ENCODE data around the gene TAB2.
A peak's percentile ranks its signal among the peaks of the same experiment; 100 is the strongest.

The TAB2 gene

DNA sequence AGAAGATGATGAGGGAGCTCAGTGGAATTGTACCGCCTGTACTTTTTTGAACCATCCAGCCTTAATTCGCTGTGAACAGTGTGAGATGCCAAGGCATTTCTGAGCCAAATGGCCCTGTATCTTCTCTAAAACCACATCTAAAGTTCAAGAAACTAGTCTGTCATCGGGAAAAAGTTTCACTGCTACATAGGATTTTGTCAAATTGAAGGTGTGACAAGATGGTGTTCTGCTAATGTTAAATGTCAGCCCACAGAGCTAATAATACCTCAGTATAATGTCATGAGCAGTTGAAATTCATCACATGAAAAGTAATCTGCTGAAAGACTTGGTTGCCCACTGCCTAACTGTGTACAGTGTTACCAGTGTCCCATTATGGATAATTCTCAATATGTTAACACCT is 92.1 kb downstream of the TAB2 start:
- no peak for DNase-seq (ENCODE audit: low read depth in 1 of 2, low spot score in 1 of 2)

DNA sequence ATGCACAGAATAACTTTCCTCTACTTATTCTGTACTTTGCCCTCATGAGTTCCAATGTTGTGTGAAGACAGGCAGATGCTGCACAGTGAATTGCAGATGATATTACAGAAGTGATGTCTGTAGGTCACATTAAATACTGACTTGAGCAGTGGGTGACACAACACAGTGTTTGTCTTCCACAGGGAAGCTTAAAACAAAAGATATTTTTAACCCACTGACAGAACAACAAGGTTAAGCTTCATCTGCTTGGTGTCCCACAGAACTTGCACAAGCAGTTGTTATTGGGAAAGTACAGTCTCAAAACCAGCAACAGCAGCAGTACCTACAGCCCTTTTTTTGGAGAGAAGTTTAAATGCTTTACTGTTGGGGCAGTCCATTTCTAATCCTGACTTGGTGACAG is 93.0 kb downstream of the TAB2 start:
- DNase-seq (ENCODE audit: low read depth in 1 of 2, low spot score in 1 of 2) = no peak

DNA sequence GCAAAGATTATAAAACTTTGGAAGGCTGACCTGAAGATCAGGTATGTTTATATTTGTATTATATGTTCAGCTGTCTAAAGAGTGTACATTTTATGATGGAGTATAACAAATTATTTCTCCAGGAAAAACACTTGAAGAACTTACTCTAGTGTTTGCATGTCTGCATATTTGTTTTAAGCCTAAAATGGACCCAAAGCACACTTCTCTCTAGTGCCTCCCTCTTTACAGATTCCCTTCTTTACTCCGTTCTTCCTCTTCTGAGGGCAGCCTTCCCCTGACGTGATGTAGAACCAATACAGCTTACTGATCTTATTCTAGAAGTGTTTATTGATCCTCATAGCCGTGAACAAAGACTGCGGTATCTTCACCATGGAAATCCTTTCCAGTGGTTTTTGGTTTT is 96.5 kb downstream of the TAB2 start:
- no peak for DNase-seq (ENCODE audit: low read depth in 1 of 2, low spot score in 1 of 2)

DNA sequence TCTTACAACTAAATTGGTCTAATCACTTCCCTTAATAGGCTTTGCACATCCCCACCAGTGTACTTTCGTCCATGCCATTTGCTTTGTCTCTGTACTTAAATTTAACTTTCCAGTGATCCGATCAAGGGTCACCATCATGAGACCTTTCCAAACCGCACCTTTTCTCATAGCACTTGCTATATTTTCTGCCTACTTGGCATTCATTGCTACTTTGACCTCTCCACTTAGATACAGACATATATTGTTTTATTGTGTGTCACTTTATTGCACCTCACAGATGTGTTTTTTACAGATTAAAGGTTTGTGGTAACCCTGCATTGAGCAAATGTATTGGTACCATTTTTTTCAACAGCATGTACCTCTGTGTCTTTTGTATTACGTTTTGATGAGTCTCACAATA is 97.3 kb downstream of the TAB2 start:
- no peak for DNase-seq (ENCODE audit: low read depth in 1 of 2, low spot score in 1 of 2)

DNA sequence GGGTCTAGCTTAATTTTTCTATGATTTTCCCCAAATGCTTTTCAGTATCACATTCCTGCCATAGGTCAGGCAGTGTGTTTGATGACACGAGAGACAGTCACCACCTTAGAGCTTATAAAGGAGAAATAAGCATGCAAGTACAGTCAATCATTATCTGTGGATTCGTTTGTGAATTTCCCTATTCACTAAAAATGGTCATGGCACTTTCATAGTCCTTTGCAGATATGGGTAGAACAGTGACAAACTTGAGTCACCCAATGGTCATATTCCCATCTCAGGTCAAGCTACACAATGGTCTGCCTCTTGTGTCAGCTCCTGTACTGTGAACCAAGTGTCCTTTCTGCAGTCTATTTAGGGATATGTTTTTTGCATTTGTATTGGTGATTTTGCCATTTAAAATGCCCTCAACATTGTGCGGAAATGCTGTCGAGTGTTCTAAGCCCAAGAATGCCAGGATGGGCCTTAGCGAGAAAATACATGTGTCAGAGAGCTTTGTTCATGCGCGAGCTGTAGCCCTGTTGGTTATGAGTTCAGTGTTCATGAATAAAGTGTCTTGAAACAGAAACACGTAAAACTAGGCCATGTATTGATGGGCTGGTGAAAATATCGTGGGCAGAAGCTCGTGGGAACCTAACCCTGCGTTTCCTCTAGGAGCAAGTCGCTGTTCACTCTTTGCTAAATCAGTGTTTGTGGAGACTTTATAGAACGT is 102.3 kb downstream of the TAB2 start:
- no peak for DNase-seq (ENCODE audit: low read depth in 1 of 2, low spot score in 1 of 2)

DNA sequence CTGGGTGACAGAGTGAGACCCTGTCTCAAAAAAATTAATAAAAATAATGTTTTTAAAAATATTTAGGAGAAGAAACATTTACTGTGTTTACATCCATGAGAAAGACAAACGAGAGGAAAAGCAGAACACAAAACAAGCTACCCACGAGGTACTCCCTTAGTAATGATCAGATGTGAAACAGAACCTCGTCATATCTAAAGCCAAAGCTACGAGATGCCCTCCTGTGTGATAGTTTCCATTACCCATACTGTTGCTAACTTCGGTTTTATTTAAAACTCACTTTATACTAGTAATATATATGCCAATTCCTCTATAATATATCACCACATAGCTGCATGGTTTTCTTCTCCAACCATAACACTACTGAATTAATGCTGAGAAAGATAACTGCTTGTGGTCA is 103.6 kb downstream of the TAB2 start:
- DNase-seq (ENCODE audit: low read depth in 1 of 2, low spot score in 1 of 2) = no peak

DNA sequence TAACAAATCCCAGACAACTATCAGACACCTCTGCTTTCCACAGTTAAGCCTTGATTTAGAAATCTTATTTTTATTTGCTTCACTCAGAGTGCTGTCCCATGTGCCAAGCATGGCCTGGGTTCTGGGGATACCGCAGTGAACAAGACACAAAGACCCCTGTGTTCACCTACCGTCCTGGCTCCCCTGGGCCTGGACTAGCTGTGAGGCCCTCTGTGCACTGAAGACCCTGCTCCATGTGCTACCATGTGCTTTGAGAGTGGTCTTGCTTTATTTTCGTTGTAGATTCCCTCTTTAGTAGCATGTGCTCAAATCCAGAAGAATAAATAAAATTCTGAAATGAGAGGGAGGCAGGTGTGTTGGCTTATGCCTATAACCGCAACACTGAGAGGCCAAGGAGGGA is 105.1 kb downstream of the TAB2 start:
- DNase-seq (ENCODE audit: low read depth in 1 of 2, low spot score in 1 of 2) = no peak

DNA sequence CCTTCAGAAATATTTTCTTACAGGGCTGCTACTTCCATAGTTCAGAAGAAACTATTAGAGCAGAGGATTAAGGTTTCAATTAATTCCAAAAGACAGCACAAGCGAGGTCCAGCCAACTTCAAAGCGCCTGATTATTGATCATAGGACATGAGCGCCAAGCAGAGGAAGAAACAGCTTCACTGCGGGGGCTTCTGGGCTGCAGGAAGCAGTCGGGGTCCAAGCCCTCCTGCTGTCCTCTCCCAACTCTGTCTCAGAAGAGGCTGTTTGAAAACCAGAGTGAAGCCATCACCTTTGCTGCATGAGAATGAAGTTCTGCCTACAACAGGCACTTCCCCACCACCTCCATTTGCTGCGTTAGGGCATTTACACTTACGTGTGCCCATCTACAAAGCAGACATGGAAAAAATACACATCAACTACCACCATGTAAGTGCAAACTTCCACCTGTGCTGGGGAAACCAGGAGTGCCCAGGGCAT is 106.5 kb downstream of the TAB2 start:
- DNase-seq (ENCODE audit: low read depth in 1 of 2, low spot score in 1 of 2) = no peak

DNA sequence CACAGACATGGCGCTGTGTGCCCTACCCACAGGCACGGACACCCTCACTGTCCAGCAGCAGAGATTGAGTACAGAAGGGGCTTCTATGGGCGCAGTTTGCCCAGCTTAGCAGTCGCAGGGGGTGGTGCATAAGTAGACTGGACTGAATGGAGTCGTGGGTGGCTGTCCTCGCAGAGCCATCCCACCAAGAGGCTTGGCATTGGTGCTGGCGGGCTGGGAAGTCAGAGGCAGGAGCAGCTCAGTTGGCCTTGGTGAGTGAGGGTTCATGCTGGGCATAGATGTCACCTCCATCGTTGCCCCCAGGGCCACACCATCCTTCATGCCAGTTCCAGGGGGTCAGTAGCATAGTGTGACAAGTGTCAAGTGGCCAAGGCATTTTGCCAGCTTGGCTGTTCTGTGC is 107.7 kb downstream of the TAB2 start:
- no peak for DNase-seq (ENCODE audit: low read depth in 1 of 2, low spot score in 1 of 2)

DNA sequence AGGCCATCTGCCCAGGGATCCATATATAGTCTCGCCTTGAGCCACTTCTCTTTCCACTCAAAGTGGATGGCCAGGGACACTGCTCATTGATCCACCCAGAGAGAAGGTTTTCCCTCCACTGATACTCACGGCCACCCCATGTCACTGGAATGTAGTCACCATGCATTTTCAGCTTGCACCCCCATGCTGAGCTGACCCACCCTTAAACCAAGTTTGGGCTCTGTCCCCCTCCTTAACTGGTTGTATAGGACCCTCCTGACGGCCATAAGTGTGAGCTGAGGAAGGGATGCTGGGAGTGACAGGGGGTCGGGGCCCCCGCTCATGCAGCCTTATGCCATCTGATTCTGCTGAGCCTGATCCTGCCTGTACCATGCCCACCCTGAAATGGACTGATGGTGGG is 108.2 kb downstream of the TAB2 start:
- DNase-seq (ENCODE audit: low read depth in 1 of 2, low spot score in 1 of 2) = no peak

DNA sequence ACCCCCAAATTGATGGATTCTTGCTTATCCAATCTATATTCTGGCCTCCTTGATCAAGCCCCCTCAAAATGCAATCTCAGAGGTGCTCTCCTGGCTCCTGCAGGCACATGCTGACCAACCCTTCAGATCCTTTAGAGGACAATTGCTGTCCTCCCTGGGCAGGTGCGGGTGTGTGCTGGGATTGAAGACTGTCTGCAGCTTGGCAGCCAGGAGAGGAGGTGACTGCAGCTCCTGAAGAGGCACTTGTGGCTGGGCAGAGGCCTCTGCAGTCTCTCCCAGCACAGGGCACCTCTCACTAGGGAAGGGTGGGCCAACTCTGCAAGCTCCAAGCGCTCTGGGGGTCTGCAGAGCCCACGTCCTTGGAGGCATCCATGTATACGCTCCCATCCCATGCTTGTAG is 111.1 kb downstream of the TAB2 start:
- DNase-seq (ENCODE audit: low read depth in 1 of 2, low spot score in 1 of 2) = no peak

DNA sequence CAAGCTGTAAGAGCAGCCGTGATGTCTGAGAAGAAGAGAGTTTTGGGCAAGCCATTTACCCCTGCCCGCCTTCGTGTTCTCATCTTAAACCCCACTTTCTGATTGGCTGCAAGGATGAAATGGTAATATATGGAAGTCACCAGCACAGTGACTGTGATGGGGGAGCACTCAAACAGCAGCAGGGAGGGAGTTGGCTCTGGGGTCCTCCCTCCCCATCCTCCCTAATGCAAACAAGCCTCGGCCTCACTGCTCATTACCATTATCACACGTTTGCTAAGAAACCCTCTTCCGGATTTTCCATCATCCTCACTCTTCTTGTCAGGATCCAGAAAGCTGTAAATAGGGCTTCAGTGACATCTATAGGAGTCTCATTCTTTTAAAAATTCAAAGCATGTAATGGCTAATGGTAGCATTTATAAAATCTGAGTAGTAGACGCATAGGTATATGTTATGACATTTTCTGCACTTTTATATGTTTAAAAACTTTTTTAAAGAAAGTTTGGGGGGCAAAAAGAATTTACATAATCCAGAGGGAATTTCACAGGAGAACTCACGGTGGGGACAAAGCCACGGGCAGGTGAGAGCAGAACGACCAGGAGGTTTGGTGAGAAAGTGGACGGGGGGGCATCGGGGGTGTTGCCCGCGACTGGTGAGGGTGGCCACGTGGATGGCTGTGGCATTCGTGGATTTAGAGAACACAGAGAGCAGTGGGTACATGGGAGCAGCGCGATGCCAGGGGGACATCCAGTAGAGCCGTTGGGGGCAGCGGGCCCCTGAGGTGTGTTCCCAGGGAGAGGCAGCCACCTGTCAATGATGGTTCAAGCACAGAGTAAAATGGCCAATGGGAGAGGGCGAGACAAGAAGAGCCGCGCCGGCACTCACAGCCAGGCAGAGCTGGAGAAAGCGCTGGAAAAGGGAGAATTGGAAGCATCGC is 112.2 kb downstream of the TAB2 start:
- no peak for DNase-seq (ENCODE audit: low read depth in 1 of 2, low spot score in 1 of 2)

DNA sequence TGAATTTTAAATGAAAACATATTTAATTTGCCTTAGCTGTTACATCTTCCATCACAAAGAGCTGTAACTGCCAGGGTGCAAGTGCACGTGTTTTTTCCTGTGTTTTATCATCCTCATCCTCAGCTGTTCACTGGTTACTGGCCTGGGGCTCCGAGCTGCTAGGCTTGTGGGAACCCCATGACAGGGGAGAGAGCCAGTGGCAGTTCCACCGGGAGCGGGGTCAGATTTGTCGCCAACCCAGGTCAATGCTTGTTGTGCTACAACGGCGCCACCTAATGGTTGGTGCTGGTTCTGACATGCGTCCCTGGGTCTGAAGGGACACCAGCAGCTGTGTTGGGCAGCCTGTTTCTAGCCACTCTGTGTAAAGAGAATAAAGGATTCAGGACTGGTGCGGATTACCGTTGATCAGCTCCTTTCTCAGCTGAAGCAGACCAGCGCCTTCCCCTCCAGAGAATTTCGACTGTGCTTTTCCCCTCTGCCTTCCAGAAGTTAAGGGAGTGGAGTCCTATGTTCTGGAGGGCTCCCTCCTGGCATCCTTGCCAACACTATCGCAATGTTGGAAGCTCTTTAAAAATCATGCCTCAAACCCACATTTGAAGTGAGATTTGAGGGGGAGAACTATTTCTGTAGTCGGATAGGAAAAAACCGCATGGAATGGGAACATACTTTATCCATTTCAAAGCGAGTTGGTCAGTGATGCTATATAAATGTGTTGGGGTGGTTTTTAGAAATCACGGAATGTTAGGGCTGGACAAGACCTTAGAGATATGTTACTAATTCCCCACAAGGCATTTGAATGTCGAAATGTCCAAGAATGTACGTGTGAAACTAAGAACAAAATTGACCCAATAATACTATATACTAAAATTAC is 114.6 kb downstream of the TAB2 start:
- DNase-seq (ENCODE audit: low read depth in 1 of 2, low spot score in 1 of 2) = peak; percentile 76 to 84

DNA sequence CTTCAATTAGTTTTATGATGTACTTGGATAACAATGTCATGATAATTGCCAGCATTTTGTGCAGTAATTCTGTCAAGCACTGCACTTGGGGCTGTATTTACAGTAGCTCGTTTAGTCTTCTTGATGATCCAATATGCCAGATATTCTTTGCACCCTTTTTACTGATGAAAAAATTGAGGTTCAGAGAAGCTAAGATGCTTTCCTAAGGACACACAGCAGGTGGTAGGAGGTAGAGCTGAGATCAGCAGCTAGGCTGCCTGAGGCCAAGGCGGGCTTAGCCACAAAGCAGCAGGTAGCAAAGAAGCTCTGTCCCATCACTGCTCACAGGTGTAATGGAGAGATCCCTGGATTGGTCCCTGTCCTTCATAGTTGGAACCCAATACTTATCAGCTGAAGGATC is 115.9 kb downstream of the TAB2 start:
- DNase-seq (ENCODE audit: low read depth in 1 of 2, low spot score in 1 of 2) = no peak

DNA sequence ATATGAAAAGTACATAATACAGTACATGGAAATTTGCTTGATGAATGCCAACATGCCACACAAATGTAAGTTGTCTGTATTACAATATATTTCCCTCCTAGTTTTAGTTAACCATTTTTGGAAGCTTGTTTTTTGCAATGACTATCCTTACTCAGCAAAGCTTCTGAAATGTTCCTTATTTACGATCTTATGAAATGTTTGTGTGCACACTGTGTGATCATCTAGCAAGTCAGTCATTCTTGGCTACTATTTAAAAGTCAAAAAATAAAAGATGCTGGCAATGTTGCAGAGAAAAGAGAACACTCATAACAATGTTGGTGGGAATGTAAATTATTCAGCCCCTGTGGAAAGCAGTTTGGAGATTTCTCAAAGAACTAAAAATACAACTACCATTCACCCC is 116.4 kb downstream of the TAB2 start:
- DNase-seq (ENCODE audit: low read depth in 1 of 2, low spot score in 1 of 2) = no peak

DNA sequence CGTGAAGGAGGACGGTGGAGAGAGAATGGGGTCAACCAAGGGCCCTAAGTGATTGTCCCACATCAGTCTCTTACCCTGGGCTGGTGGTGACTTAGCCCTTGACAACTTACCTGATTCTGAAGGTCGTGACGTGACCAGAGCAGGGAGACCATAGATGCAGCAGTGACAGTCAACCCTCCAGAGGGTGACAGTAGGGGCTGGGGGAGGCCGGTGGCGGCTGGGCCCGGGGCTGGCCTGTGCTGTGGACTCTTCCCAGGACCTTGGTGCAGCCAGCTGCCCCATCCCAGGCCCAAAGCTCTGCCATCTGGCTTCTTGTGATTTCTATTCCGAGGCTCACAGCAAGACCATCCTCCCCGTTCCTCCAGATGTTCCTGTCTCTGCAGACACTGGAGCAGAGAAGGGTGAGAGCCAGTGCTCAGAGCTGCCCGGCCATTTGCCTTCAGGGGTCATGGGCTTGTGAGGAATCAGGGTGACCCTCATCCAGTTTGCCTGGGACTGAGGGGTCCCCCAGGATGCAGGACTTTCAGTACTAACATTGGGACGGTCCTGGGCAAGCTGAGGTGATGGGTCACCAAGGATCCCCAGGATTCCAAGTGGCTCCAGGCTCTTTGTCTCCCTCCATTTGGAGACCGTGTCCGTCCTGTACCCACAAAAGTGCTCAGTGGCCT is 118.5 kb downstream of the TAB2 start:
- no peak for DNase-seq (ENCODE audit: low read depth in 1 of 2, low spot score in 1 of 2)

DNA sequence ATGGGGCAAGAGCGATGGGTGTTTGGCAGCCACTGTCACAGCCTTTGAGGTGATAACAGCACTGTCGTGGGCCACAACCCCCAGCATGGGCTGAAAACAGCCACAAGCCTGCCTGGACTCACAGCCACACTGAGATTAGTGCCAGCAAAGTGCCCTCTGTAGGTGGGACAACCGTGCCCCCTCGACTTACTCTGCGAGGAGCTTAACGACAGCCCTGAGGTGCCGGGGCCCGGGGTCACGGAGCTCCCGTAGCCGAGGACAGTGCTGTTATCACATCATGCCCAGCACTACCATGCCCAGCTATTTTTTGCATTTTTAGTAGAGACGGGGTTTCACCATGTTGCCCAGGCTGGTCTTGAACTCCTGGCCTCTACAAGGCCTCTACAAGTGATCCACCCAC is 119.1 kb downstream of the TAB2 start:
- no peak for DNase-seq (ENCODE audit: low read depth in 1 of 2, low spot score in 1 of 2)

DNA sequence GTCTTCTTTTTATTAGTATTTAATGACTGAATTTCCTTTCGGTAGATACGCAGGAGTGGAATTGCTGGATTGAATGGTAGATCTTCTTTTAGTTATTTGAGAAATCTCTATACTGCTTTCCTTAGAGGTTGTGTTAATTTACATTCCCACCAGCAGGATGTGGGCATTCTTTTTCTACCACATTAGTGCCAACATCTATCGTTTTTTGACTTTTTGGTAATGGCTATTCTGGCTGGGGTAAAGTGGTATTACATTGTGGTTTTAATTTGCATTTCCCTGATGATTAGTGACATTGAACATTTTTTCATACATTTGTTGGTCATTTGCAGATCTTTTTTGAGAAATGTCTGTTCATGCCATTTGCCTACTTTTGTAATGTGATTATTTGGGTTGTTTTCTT is 119.7 kb downstream of the TAB2 start:
- DNase-seq (ENCODE audit: low read depth in 1 of 2, low spot score in 1 of 2) = no peak

DNA sequence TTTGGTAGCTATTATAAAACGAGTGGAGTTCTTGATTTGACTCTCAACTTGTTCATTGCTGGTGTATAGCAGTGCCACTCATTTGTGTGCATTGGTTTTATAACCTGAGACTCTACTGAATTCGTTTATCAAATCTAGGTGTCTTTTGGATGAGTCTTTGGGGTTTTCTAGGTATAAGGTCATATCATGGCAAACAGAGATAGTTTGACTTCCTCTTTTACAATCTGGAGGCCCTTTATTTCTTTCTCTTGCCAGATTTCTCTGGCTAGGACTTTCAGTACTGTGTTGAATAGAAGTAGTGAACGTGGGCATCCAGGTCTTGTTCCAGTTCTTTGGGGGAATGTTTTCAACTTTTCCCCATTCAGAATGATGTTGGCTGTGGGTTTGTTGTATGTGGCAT is 121.3 kb downstream of the TAB2 start:
- DNase-seq (ENCODE audit: low read depth in 1 of 2, low spot score in 1 of 2) = no peak

DNA sequence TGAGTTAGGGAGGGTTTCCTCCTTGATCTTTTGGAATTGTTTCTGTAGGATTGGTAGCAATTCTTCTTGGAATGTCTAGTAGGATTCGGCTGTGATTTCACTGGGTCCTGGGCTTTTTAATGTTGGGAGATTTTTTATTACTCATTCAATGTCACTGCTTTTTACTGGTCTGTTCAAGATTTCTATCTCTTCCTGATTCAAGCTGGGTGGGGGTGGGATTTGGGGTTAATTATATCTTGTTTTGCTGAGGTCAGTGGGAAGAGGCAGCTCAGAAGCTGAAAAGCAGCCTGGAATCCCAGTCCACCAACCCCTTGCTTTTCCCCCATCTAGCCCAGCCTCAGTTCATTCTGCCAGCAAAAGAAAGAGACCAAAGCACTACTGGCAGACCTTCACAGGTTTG is 122.1 kb downstream of the TAB2 start:
- DNase-seq (ENCODE audit: low read depth in 1 of 2, low spot score in 1 of 2) = no peak

All from activated T-helper 1 cell treated with anti-CD3 and anti-CD28 coated beads, Interleukin-2, amount 50 U/mL, for 16 hours (primary cell).